ACC112 (cell line): Measurements from ENCODE around the gene ZFR.

Experiments
- H2AFZ ChIP-seq: fragments of 200-600 bp; sonication (generic); one replicate; pipeline ENCODE4 v1.6.0; 2017; ENCODE audit warnings: antibody characterized with exemption, low read length; ENCODE audit not compliant: unreplicated experiment
- H3K27ac ChIP-seq: fragments of 200-600 bp; sonication (generic); 2 replicates; pipeline ENCODE4 v1.5.1; 2014; ENCODE audit warnings: low read depth, mild to moderate bottlenecking, antibody characterized with exemption, low read length, moderate library complexity
- H3K27me3 ChIP-seq: fragments of 200-600 bp; sonication (generic); 2 replicates; pipeline ENCODE4 v1.6.1; 2014; ENCODE audit warnings: mild to moderate bottlenecking, antibody characterized with exemption, low read length, moderate library complexity, mixed read lengths; ENCODE audit not compliant: insufficient read depth
- H3K36me3 ChIP-seq: fragments of 200-600 bp; sonication (generic); 2 replicates; pipeline ENCODE4 v1.6.1; 2016; ENCODE audit warnings: mild to moderate bottlenecking, antibody characterized with exemption, low read length, moderate library complexity, mixed read lengths; ENCODE audit not compliant: insufficient read depth
- H3K4me1 ChIP-seq: fragments of 200-600 bp; sonication (generic); one replicate; pipeline ENCODE4 v1.6.1; 2016; ENCODE audit warnings: low read length, mixed read lengths; ENCODE audit not compliant: insufficient read depth, unreplicated experiment, control insufficient read depth
- H3K4me3 ChIP-seq: fragments of 200-600 bp; sonication (generic); 2 replicates; pipeline ENCODE4 v1.5.1; 2014; ENCODE audit warnings: mild to moderate bottlenecking, low read depth, low read length
- H3K79me2 ChIP-seq: fragments of 200-600 bp; sonication (generic); one replicate; pipeline ENCODE4 v1.6.0; 2016; ENCODE audit warnings: low read length; ENCODE audit not compliant: control insufficient read depth, unreplicated experiment, insufficient read depth

ZFR gene

GRCh38 chr5:32450952-32451351 lies 6.4 kb upstream of the ZFR start:
- Histone ChIP-seq H3K36me3 (no peaks in the 10 kb centered on the region), H3K4me1 (no peaks in the 10 kb centered on the region), H3K27ac (no peak overlapping the region), H3K27me3 (peaks cover 16% of the 10 kb centered on the region), H2AFZ (no peak overlapping the region), H3K4me3 (no peak overlapping the region), H3K79me2 (no peaks in the 10 kb centered on the region)

GRCh38 chr5:32449262-32449661 lies 4.7 kb upstream of the ZFR start:
- Histone ChIP-seq H3K27ac (no peak overlapping the region), H3K27me3 (peaks cover 5% of the 10 kb centered on the region; the same call in 1 of the 2 replicates), H3K79me2 (peaks cover 2% of the 10 kb centered on the region), H3K36me3 (no peaks in the 10 kb centered on the region), H3K4me3 (no peak overlapping the region), H3K4me1 (peaks cover 8% of the 10 kb centered on the region), H2AFZ (no peak overlapping the region)

GRCh38 chr5:32446630-32447029 lies 2.1 kb upstream of the ZFR start:
- H3K27me3 ChIP-seq, result no peaks in the 10 kb centered on the region
- H3K27ac ChIP-seq, result no peak overlapping the region
- peaks cover under 1% of the 10 kb centered on the region; the same call in 1 of the 2 replicates for H3K36me3 ChIP-seq
- no peak overlapping the region for H2AFZ ChIP-seq
- H3K4me3 ChIP-seq, result no peak overlapping the region
- peaks cover 19% of the 10 kb centered on the region for H3K4me1 ChIP-seq
- peaks cover 28% of the 10 kb centered on the region for H3K79me2 ChIP-seq

GRCh38 chr5:32445831-32446614 lies 1.5 kb upstream of the ZFR start:
- H2AFZ ChIP-seq, result peak overlapping the region; percentile 94
- peaks cover 35% of the 10 kb centered on the region for H3K79me2 ChIP-seq
- peaks cover 5% of the 10 kb centered on the region; the same call in 1 of the 2 replicates for H3K36me3 ChIP-seq
- H3K27me3 ChIP-seq, result no peaks in the 10 kb centered on the region
- no peak overlapping the region for H3K27ac ChIP-seq
- H3K4me3 ChIP-seq, result peak overlapping the region; percentile 85; the same call in 1 of the 2 replicates
- H3K4me1 ChIP-seq, result peaks cover 25% of the 10 kb centered on the region

- Histone ChIP-seq H3K4me1 (peaks cover 27% of the 10 kb centered on the region), H3K79me2 (peaks cover 41% of the 10 kb centered on the region), H3K4me3 (peak overlapping the region; percentile 85), H3K27ac (peak overlapping the region; percentile 80; the same call in 1 of the 2 replicates), H2AFZ (peak overlapping the region; percentile 94), H3K36me3 (peaks cover 5% of the 10 kb centered on the region; the same call in 1 of the 2 replicates), H3K27me3 (no peaks in the 10 kb centered on the region)
These were observed 783 bp upstream of the ZFR start for GRCh38 chr5:32445287-32445758.

GRCh38 chr5:32443541-32444430 lies 754 bp downstream of the ZFR start:
- peak overlapping the region; percentile 90 for H2AFZ ChIP-seq
- peaks cover 27% of the 10 kb centered on the region for H3K4me1 ChIP-seq
- H3K4me3 ChIP-seq, result peak overlapping the region; percentile 85
- peak overlapping the region; percentile 80 for H3K27ac ChIP-seq
- peaks cover 56% of the 10 kb centered on the region for H3K79me2 ChIP-seq
- H3K27me3 ChIP-seq, result no peaks in the 10 kb centered on the region
- peaks cover 8% of the 10 kb centered on the region; the same call in 1 of the 2 replicates for H3K36me3 ChIP-seq

- peaks cover 8% of the 10 kb centered on the region; the same call in 1 of the 2 replicates for H3K36me3 ChIP-seq
- H3K27me3 ChIP-seq, result no peaks in the 10 kb centered on the region
- peaks cover 61% of the 10 kb centered on the region for H3K79me2 ChIP-seq
- H3K4me3 ChIP-seq, result peak overlapping the region; percentile 85
- peak overlapping the region; percentile 90 for H2AFZ ChIP-seq
- H3K4me1 ChIP-seq, result peaks cover 27% of the 10 kb centered on the region
- H3K27ac ChIP-seq, result peak overlapping the region; percentile 80
These were observed 1.4 kb downstream of the ZFR start for GRCh38 chr5:32443145-32443540.

- Histone ChIP-seq H3K27me3 (no peaks in the 10 kb centered on the region), H3K36me3 (peaks cover 8% of the 10 kb centered on the region; the same call in 1 of the 2 replicates), H3K4me3 (no peak overlapping the region), H3K79me2 (peaks cover 97% of the 10 kb centered on the region), H2AFZ (no peak overlapping the region), H3K27ac (no peak overlapping the region), H3K4me1 (peaks cover 19% of the 10 kb centered on the region)
These were observed 5.4 kb downstream of the ZFR start for GRCh38 chr5:32439086-32439642.

GRCh38 chr5:32436553-32437242 lies 7.8 kb downstream of the ZFR start:
- Histone ChIP-seq H3K4me3 (no peak overlapping the region), H3K36me3 (peaks cover 8% of the 10 kb centered on the region; the same call in 1 of the 2 replicates), H2AFZ (no peak overlapping the region), H3K27ac (no peak overlapping the region), H3K79me2 (peaks cover 97% of the 10 kb centered on the region), H3K27me3 (no peaks in the 10 kb centered on the region), H3K4me1 (peaks cover 9% of the 10 kb centered on the region)

- no peaks in the 10 kb centered on the region for H3K4me1 ChIP-seq
- H3K4me3 ChIP-seq, result no peak overlapping the region
- H3K27me3 ChIP-seq, result no peaks in the 10 kb centered on the region
- peaks cover 95% of the 10 kb centered on the region for H3K79me2 ChIP-seq
- H2AFZ ChIP-seq, result no peak overlapping the region
- H3K36me3 ChIP-seq, result 0 out of 2 replicates have a peak, but pooled peaks cover 3% of the 10 kb centered on the region
- H3K27ac ChIP-seq, result no peak overlapping the region
These were observed 9.2 kb downstream of the ZFR start for GRCh38 chr5:32435383-32435782.
